H54 (cell line): Measurements from ENCODE around the gene MAP3K12.

Source experiments
- DNase-seq: peaks from one replicate; pipeline ENCODE4 v3.0.0; 2011; ENCODE audit warnings: low spot score, mixed read lengths; ENCODE audit not compliant: insufficient read length
- FAIRE-seq: peaks from 3 replicates; lab custom pipeline; 2011; peaks lifted over from hg19 to GRCh38; lab: Jason Lieb, UNC
- POLR2A ChIP-seq: IDR thresholded peaks from 2 replicates; pipeline ENCODE4 v1.6.1; 2011; ENCODE audit warnings: low read depth, mild to moderate bottlenecking, low read length

Gene MAP3K12

DNA sequence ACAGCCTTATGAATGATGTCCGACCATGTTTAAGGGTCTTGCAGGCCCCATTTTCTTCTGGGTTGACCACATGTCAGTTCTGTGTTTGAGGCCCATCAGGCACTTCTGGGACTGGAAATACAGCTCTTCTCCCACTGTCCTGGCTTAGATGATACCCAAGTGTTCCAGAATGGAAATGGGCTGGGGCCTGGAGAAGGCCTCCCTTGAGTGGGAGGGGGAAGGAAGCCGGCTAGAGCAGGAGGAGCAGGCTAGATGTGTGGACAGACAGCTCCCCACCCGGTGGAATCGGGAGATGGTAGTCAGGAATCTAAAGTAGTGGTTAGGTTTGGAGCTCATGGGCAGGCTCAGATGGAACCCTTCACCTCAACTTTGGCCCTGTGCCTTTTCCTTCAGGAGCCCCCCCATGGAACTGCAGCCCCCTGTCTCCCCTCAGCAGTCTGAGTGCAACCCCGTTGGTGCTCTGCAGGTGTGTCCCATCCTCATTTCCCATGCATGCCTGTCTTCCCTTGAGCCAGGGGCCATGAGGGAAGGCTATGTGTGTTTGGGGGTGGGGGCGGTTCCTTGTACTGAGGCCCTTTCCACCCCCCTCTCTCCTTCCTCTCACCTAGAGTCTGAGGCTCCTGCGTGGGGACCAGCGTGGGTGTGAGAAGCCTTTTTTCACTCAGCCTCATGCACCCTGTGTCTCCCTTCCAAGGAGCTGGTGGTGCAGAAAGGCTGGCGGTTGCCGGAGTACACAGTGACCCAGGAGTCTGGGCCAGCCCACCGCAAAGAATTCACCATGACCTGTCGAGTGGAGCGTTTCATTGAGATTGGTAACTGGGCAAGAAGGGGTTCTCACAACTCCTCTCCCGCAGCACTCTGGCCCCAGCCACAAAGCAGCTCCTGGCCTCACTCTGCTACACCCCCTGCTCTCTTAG lies 5.0 kb upstream of the MAP3K12 start:
- FAIRE-seq, result no peak
- no peak for TF ChIP-seq POLR2A

DNA sequence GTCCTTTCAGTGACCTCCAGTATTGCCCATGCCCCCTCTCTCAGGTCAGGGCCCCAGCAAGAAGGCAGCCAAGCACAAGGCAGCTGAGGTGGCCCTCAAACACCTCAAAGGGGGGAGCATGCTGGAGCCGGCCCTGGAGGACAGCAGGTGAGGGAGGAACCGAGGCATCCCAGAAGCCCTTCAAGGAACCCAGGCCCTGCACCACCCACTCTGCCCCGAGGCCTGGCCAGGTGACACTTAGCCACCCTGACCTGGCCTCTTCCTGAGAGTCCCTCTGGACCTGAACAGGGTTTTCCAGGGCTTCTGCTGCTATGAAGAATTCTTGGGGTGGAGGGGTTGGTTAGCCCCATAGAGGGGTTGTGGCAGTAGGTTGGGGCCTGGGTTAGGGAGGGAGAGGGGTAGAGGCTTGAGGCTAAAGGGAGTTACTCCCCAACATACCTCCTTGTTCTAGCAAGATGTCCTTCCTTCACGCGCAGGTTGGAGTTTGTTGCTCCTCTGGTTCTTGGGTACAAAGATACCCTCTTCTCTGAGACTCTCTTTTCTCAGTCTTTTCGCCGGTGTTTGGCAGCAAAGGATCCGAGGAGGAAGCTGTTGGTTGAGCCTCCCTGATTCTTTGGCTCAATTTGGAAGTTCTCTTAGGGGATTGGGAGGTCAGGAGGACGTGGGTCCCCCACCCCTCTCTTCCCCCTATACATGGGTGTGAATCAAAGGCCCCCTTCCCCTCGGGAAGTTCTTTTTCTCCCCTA lies 3.9 kb upstream of the MAP3K12 start:
- no peak for DNase-seq
- FAIRE-seq, result no peak
- TF ChIP-seq POLR2A, result no peak

More for the DNA sequence above, 5.0 kb upstream of the MAP3K12 start:
- no peak for DNase-seq

DNA sequence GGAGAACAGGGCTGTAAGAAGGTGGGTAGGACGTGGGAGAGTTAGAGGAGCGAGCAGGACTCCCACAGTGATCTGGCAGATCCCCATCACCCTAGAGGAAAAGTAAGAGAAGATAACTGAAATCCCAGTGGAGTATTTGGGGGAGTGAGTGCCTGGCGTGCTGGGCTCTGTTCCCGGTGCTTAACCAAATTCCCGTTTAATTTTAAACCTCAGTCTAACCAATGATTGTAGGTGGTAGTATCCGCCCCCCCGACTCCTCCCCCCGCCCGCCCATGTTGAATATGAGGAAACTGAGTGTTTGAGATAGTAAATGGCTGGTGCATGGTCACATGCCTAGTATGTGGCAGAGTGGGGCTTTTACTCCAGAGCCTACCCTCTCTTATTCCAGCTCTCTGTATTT lies 3.1 kb upstream of the MAP3K12 start:
- DNase-seq, result no peak
- FAIRE-seq, result no peak
- TF ChIP-seq POLR2A, result no peak

DNA sequence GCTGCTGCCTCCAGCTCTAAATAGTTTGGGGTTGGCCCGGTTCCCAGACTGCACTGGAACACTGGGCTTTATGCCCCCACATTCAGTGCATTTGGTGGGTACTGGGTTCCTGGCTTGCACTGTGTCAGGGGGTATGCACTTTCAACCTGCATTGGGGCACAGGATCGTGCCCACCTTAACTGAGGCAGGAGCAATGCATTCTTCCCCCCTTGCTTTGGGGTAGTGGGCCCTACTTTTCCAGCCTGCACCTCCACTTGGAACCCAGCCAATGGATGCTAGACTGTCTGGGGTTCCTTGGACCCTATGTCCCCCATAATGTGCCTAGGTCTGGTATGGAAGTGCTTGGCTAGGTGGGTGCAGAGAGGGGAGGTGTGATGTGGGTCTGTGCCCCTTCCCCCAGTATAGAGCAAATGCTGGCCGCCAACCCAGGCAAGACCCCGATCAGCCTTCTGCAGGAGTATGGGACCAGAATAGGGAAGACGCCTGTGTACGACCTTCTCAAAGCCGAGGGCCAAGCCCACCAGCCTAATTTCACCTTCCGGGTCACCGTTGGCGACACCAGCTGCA lies 2.4 kb upstream of the MAP3K12 start:
- FAIRE-seq (no peak), DNase-seq (no peak)
- TF ChIP-seq POLR2A, result no peak

DNA sequence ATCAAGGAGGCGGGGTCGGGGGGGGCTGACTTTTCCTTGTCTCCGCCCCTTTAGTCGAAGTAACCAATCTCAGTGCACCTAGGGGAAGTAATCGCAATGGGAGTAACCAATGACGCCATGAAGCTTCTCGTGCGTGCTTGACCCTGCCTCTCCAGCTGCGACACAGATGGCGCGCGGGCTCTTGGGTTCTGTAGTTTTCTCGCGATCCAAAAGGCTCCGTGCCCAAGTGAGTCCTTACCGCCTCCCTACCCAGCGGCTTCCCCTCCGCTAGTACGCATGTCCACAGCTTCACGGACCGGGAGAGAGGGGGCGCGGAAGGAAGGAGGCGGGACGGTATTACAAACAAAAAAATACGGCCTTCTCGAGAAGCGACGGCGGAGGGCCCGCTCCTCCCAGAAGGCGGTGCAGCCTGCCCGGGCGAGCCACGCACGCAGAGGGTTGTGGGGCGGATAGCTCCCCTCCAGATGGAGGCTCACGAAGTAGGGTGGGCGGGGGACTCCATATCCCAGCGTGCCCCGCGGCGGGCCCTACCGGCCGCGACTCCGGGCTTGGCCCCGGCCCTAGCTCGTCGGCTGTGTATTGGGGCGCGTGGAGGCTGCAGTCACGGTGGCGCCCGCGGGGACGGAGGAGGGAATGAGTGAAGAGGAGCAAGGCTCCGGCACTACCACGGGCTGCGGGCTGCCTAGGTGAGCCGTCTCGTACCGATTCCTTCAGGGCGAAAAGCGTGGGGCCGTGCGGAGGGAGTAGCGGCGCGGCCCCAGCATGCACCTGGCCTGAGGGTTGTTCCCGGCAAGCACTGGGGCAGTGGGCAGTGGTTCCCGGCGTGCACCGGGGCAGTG lies 1.7 kb upstream of the MAP3K12 start, which contains the start of gene TARBP2:
Gene TARBP2, plus strand, starts transcription at position 508 of the 839 bp plus-strand sequence. Its CDS starts 126 bp downstream, at position 634.
- FAIRE-seq (peak; percentile 60), DNase-seq (peak; percentile 83)
- TF ChIP-seq POLR2A, result peak; percentile 70

DNA sequence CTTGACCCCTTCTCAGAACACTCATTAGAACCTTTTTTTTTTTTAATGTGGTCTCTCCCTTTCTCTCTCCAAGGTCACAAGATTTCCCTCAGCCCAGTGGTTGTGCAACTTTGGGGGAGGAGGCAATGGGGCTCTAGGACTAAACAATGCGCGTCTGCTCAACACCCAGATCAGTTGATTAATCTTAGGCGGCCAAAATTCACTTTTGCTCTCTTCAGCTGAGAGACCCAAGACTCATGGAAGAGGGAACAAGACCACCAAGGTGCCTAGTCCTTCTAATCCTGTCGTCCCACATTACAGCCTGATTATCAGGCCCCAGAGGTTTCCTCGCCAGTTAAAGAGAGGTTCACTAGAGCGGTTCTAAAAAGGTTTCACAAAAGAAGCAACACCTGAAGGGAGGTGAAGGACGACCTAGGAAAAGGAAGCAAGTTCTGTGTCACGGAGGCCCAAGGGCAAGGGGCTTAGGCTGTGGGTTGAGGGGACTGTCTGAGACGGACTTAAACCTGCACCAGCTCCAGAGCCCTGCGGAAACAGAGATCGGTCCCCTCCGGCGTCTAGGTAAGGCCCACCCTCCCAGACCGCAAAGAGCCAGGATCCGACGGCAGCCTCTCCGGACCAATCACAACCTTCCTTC lies 1.0 kb upstream of the MAP3K12 start:
- DNase-seq (no peak), FAIRE-seq (no peak)
- TF ChIP-seq POLR2A, result peak; percentile 45; the same call in 1 of the 2 replicates

DNA sequence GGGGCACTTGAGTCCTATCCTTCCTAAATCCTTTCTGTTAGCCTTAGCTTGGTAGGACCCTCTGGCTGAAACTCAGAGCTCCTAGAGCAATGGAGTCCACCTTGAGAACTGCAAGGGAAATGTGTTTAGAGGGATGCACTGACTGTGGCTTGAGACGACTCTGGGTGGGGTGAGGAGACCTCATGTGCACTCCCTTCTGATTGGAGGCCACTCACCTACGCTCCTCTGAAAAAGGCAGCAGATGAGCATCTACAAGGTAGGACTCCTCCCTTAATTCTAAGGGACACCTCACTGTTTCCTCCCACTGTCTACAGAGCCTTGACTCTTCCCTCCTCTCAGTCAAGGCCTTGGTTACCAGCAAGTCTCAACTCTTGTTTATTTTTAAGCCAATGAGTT lies 1.0 kb downstream of the MAP3K12 start:
- FAIRE-seq (no peak), DNase-seq (no peak)
- TF ChIP-seq POLR2A, result no peak

DNA sequence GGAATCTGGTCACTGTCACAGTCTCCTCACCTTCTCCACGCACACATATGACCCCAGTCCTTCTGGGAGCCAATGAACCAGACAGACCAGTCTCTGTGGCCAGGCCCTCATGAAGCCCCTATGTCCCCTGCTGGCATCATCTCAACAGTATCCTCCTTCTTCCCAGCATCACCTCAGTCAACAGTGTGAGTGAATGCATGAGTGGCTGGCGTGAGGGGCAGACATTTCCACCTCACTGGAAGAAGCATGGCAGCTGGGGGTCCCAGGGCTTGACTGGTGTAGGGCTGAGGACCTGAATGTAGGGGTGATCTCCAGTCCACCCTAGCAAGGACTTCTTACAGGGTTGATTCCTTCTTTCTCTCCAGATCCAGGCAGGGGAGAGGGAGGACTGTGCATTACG lies 1.8 kb downstream of the MAP3K12 start:
- FAIRE-seq, result no peak
- no peak for DNase-seq
- TF ChIP-seq POLR2A, result no peak

DNA sequence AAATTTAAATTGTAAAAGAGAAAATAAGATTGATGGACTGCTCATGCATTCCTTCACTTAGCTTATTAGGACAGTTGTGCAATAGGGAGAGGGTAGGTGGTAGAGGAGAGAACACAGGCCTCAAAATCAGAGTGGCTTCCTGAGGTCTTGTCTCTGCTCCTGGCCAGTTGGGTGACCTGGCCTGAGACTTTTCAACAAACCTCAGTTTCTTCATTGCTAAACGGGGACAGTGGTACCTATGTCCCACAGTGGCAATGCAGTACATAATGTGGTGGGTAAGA lies 2.6 kb downstream of the MAP3K12 start:
- no peak for TF ChIP-seq POLR2A
- FAIRE-seq, result no peak

DNA sequence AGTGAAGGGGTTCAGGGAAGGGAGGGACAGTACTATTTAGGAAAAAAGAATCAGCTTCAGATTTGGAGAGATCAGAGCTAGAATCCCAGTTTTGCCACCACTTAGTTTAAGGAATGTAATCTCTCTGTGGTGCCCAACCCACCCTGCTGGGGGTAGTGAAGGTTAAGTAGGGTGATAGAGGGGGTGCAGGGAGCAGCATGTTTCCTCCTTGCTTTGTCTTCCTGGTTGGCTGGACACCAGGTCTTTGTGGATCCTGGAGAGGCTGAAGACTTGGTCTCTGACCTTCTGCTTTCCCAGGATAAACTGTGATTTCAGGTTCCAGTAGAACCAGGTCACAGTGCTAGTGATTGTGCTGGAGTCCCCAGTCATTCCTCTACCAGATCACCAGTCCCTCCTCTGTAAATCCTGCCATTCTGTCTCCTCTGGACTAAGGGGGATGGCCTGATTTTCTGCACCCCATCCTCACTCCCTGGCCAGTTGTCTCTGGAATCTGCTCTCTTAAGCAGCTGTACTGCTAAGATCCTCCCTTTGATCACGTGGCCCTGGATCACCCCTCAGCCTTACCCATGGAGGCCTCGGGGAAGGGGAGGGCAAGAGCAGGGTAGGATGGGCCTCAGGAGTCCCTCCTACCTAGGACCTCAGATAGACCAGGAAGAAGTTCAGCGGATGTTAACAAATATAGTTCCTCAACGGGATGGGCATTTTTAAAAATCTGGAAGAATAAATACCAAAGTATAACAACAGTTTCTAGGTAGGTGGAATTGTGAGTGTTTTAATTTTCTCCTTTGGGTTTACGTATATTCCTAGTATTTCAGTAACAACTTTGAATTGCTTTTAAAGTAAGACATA lies 3.1 kb downstream of the MAP3K12 start:
- FAIRE-seq (no peak), DNase-seq (peak; percentile 45)
- no peak for TF ChIP-seq POLR2A

More for the DNA sequence above, 2.6 kb downstream of the MAP3K12 start:
- no peak for DNase-seq

DNA sequence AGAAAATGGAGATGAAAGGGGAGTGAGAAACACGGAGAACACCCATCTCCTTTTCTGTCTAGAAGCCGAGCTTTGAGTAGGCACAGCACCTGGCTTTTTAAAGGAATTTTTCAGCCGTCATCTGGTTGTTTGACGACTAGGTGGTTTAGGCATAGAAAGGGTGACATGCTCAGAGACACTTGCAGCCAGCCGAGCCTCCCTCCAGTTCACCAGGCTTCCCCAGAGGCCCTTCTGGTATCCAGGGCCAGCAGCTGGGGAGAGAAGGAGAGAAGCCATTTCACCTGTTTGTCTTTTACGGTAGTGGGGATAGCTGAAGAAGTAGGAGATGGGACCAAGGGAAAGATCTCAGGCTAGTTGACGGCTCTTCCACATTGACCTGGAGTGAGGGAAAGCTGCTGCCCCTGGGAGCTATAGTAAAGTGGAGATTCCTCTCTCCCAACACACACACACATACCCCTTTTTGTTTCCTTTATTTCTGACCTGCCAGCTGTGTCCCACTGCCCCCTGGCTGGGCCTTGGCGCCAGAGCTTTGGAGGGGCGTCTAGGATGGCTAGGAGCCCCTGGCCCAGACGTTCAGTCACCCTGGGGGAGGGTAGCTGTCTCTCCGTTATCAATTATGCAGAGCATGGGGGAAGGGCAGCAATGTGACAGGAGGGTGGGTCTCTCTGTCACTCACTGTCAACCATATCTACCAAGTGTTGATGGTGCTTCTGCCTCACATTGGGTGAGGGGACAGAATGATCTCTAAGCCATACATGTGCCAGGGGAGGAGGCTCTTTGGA lies 5.5 kb downstream of the MAP3K12 start:
- no peak for TF ChIP-seq POLR2A
- no peak for DNase-seq
- no peak for FAIRE-seq
